NCI-H2196 (cell line): ENCODE data around the gene FGF12.

Source experiments
- DNase-seq: peaks from one replicate; lab custom pipeline; 2025; ENCODE audit not compliant: unreplicated experiment; lab: John Stamatoyannopoulos, UW

Gene FGF12

DNA sequence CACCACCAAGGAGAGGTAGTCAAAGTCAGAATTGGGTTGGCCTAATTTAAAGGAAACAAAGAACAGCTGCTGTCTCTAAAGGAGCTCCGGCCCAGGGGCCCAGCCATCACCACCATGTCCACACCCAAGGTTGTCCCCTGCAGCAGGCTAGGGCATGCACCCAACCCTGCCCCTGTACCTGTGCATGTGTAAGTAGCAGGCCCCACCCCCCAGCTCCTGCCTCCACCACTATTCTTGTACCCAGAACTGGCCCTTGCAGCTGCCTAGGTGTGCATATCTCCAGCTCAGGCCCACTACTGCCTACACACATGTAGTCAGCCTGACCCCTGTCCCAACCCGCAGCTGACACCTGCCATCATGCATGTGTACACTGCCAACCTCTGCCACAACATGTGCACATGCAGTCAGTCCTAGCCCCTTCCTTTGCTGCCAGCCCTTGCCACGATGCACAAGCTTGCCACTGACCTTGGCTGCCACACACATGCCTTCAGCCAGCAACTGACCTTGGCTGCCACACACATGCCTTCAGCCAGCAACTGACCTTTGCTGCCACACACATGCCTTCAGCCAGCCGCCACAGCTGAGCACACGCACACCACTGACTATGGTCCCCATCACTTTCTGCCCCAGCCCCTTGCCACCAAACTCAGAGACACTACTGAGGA, 39.7 kb downstream of the FGF12 start:
- DNase-seq, result no peak

DNA sequence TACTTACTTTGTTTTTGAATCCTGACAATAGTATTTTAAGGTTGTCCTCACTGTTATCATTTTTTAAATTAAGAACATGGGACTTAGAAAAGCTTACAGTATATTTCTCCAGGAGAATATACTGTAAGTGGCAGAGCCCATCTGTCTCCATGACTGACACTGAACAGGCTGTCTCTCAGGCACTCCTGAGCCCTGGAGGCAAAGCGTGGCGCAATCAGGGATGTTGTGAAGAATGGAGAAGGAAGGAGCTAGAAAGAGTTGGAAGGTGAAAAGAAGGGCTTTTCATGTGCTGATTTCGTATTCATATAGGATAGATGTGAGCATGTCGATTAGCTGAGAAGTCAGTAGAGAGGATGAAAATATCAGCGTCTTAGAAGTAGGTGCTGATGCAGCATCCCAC, 41.5 kb downstream of the FGF12 start:
- DNase-seq, result no peak

DNA sequence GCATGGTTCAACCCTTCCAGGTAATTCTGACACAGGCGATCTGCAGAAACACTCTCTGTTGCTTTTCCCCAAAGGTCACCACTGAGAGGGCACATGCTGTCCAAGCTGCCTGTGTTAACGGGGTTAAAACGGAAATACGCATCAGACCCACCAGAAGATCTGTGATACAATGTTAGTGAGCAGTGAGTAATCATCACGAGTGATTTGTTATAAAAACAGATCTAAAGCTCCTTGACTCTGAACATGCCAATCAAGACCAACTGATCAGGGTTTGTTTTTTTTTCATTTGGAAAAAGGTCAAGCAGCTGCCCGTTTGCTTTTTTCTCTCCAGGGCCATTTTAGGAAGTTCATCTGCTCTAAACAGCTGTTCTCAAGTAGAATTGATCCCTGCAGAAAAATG, 43.2 kb downstream of the FGF12 start:
- no peak for DNase-seq

DNA sequence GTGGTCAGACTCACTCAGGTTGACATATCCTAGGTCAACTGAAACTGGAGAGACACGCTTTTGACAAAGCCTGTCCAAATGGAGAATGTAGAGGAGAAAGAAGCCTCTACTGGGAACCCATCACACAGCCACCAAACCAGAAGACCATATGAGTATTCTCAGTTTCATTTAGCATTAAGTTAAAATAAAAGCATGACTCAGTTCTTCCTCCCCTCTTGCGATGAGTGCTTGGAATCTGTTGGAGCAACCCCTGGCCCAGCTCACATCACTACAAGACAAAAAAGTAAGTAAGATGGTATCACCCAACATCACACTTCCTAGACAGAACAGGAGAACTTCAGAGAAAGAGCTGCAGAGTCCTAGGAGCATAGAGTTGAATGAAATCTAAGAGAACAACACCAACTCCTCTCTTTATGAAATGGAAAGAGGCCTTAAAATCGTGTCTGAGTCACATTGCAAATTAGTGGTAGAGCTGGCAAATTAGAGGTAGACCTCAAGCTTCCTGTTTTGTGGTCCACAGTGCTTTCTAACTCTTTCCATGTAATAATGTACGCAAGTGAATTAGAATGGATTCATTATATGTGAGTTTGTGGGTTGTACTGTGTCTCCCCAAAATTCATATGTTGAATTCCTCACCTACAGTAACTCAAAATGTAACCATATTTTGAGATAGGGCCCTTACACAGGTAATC, 51.2 kb downstream of the FGF12 start:
- DNase-seq, result no peak

DNA sequence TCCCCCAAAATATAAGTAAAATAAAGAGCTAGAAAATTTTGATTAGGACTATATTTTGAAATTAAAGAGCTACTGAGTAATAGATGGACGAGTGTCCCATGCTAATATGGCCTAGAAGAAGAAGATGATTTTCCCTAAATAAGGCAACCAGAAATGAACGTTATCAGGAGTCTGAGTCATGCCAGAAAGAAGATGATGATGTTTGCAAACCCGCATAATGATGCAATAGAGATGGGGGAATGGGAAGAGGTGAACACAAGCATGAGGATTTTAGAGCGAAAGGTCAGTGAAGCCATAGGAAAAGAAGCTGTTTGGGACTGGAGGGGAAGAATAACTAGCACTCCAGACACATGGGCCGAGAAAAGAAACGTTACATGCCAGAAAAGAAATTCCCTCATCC, 71.7 kb downstream of the FGF12 start:
- DNase-seq, result no peak

DNA sequence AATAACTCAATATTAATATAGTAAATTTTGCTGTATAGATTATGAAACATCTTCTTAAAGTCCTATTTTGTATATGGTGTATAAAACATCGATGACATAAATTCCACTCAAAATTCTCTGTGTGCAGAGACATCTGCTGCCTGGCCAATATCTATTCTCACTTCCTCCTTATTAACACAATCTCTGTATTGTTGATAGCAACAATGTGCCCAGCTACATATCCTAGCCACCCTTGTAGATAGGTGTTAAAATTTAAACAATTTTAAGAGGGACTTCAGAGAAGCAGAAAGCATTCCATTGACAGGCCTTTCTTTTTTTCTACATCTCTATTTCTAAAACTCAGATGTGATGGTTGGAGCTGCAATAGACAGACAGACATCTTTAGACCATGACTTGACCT, 72.3 kb downstream of the FGF12 start:
- no peak for DNase-seq

DNA sequence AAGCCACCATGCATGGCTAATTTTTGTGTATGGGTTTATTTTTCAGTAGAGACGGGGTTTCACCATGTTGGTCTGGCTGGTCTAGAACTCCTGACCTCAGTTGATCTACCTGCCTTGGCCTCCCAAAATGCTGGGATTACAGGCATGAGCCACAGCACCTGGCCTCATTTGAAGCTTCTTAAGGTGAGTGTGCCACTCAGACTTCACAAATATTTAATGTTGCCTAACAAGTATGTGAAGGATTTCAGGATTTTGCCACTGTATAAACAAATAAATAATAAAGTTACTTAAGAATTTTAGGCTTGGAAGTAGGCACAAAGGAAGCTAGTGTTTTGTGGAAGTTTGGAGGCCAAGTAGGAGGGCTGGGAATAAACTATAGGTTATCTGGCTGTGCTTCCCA, 73.5 kb downstream of the FGF12 start:
- DNase-seq, result no peak

DNA sequence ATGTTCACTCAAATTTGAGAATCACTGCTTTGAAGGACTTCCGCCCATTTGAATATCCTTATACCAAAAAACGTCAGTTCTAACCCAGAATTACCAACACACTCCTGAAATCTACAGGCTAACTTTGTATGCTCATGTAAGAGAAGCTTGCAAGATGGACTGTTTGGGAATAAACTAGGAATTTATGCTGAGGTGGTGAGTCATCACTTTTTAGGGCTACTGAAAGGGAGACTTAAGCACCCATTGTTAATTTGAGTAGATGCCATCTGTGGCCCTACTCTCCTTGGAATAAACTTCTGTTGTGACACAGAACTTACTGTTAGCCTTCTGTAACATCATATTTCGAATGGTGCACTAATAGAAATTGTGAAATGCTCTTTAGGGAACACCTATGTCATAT, 74.6 kb downstream of the FGF12 start:
- no peak for DNase-seq

DNA sequence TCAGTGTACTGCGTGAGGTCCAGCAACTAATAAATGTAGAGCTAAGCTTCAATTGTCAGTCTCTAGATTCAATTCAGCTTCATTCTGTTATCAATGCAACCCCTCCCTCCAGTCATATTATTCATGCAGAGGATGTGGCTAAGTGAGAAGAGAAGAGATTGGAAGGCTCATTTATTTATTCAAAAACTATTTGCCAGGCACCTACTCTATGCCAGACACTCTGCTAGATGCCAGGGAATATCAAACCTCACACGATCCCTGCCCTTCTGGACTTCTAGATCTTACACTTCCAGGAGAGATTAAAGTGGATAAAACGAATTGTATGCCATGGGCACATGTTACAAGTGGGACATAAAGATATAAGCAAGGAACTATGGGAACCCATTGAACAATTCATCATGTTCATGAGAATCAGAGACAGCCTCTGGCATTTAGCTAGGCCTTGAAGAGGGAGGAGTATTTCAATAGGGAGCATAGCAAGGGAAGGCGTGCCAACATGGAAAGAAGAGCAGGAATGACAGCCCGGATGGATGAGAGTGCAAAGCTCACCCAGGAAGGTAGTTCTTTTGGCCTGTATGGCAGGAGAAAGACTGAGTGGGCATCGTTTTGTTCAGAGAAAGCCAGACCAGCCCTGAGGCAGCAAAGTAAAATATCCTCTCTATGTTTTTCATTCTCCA, 75.4 kb downstream of the FGF12 start:
- DNase-seq, result no peak

DNA sequence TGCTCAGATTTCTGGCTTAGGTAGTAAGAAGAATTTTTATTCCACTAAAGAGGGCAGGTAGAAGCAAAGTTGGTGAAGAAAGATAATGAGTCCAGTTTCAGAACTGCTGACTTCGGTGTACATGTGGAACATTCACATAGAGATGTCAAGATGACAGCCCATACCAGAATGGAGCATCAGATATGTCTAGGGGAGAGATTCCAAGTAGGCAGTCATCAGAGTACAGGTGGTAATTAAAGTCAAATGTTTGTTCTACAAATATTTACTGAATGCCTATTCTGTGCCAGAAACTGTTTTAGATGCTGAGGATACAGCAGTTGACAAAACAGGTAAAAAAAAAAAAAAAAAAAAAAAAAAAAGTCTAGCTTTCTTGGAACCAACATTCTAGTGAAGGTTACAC, 81.9 kb downstream of the FGF12 start:
- no peak for DNase-seq

DNA sequence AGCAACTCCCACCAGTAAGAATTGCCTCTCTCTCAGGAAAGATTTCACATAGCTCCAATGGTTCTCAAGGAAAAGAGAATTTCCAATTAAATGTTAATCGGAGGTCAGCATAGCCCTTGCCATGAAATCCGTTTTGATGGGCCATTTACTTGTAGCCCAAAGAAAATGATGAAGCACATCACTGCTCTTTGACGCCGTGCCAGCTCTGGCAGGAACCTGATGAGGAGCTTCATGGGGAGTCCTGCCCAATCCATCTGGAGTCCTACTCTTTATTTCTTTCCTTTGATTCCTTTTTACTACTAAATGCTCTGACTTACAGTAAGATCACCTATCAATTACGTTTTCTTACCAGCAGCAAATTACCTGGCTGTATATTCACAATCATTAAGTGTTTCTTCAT, 84.7 kb downstream of the FGF12 start:
- no peak for DNase-seq

DNA sequence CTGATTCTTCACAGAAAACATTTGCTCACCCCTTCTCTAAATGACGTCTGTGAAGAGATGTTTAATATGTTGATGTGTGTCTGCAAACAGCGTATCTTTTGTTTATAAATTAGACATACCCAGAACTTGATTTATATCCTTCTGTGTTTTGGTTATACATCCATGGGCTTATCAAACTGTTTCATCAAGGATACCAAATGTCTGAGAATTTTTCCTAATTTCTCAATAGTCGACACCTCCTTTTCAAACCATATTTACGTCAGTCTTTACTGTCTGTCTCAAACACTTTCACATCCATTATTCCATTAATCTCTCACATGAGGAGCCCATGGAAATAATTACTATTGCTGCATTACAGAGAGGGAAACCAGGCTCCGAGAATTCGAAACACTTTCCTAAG, 85.4 kb downstream of the FGF12 start:
- no peak for DNase-seq

DNA sequence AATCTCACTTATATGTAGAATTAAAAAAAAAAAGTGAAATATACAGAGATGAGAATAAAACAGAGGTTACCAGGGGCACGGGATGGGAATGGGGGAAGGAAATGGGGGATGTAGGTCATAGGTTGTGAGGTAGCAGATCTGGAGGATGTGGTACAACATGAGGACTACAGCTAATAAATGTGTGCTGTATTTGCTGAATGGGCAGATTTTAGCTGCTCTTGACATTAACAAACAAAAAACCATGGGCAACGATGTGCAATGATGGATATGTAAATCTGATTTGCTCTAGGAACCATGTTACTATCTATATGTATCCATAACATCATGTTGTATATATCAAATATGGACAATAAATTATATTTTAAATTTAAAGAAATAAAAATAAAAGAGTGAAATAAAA, 87.4 kb downstream of the FGF12 start:
- DNase-seq, result no peak

DNA sequence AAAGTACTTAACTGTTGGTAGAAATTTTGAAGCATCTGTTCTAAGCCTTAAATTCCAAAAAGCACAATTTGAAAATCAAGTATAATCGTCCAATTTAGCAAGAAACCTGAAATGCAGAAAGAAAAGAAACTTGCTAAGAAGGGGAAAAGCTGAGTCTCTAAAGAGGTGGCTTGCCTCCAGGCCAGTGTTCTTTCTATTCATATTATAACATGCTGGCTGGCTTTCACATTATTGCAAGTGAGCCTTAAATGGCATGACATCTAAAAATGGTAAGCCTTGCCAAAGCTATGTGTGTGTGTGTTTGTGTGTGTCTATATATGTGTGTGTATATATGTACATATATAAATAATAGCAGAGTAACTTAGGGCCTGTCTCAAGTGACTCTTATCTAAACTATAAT, 89.5 kb downstream of the FGF12 start:
- DNase-seq, result no peak

DNA sequence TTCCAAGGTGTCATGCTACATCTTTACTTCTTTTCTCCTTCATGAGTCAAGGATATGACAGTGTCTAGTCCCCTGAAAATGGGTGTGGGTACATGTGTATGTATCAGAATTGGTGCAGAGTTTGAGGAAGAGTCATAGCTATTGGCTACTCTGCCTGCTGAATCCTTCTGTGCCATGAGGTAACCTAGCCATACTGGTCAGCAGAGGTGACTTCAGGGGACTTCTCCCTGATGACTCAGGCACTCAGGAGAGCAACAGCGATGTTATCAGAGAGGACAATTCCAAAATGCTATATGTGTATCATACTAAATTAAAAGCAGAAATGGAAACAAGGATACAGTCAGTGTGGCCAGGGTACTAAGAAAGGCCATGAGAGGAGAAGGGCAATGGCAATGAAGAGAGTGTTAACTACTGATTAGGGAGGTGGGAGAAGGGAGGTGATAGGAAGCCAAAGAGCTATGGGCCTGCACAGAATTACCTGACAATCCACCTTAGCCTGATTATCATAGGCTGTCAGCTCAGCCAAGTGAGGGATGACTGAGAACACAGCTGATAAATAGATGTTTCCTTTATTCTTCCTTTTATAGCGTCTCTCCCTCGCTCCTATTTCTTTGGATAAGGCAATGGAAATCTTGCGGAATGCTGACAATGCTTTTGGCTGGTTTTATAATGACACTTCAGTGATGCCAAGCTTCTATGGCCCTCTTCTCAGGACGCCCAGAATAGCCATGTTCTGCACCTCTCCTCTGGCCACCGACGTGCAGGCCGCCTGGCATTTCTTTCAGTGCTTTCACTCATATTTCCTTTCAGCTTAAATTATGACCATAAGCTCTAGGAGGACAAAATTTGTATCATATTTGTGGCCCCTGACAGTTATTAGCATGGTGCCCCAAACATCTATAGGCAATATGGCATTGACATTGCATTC, 90.6 kb downstream of the FGF12 start:
- no peak for DNase-seq

DNA sequence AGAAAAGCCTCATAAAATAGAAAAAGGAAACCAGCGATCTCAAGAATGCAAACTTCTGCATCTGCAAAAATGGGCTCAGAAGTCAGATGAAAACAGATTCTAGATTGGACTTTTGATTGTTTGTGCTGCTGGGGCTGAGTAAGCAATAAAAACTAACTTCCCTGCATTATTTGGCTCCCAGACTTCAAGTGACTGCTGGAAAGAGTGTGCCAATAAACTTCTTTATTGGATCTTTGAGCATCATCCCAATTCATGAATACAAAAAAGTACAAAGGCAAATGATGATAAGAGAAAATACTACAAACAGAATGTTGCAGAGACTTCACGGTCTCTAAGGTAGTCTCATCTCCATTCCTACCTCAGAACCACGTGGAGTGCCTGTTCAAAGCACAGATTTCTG, 97.9 kb downstream of the FGF12 start:
- DNase-seq, result no peak

DNA sequence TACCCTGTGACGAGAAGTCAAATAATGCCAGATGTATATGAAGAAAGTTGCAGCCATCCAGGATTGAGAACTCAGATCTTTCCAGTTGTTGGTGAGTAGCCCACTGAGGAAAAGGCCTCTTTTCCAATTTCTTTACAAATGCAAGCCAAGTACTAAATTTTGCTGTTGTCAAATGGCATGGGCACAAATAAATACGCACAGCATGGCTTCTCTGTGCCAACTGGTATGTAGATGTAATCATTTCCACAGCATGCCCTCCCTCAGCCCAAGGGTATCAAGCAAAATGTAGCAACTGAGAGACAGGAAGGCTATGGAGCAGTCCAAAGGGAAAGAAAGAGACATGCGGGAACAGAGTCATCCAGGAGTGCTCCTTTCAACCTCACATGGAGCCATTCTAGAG, 105.4 kb downstream of the FGF12 start:
- no peak for DNase-seq

DNA sequence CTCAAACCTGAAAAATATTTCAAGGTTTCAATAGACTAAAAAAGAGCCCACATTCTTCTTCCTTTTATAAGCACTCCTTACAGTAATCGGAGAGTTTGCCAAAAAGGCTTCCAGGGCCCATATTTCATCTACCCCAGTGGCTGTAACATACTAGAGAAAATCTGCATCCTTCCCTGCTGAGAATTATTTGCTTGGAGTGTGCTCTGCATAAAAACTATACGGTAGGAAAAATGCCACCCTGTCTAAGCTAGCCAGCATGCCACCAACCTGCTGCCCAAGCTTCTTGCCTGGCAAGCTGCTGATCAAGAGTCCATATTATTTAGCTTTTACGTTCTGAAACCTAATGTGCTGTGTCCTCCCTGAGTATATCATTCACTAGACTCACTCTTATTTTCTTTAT, 107.1 kb downstream of the FGF12 start:
- no peak for DNase-seq

DNA sequence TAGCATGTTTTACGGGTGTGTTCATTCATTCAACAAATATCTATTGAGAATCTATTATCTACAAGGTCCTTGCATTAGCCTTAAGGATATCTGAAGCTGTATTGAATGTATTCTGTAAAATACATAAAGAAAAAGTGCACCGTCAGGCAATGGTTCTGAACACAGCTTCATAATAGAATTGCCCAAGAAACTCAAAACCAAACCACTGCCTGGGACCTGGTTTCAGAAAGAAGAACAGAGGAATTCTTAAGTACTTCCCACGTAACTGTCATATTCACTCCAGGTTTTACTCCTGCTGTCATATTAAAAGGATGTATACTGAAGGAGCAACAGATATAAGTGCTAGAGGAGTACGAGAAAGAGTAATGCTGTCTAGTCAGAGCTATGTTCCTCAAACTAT, 115.9 kb downstream of the FGF12 start:
- no peak for DNase-seq

DNA sequence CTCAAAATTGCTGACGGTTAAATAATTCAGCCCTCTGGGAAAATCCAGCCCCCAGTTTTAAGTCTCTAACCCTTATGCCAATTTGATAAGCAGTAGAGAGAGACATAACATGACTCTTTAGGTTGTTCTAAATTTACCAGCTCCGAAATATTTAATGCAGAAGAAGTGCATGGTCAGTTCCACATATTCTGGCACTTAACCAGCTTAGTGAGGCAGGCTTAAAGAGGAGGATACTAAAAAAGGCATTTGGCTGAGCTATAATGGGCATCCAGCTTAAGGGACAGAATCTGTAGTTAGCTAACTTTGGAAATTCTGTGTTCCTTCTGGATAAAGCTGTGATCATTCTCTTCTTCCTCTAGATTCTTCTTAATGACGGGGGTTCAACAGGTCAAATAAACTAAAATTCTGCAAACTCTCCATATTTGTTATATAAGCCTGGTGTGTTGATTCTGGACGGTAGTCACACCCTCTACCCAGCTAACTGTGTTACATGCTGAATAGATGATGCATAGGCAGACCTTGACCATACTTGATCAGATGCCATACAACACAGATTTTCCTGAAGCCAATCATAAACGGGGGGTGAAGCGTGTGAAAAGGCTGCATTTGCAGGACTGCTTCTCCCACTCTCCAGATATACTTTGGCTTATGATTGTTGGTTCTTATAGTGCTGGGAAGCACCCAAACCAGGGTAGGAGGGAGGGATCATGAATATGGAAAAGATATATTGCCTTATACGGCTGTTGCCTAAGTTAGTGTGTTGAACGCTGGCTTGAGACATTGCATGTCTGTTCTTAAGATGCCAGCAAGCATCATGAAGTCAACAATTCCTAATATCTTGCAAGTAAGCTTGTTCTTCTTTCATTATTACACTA, 118.4 kb downstream of the FGF12 start:
- no peak for DNase-seq

DNA sequence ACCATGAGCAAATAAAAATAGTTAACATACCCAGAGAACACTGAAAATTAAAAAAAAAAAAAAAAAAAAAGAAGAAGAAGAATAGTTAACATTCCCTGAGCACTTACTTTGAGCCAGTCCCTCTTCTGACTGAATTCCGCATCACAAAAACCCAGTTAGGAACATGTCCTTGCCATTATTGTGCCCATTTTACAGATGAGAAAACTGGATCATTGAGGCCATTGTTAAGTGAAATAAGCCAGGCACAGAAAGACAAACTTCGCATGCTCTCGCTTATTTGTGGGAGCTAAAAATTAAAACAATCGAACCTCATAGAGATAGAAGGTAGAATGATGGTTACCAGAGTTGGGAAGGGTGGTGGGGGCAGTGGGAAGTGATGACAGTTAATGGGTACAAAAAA, 119.5 kb downstream of the FGF12 start:
- no peak for DNase-seq
